Kidney tubule cell (primary cell): ENCODE results near the gene RFX3.

ENCODE experiments used
- DNase-seq: peaks from one replicate; pipeline ENCODE4 v3.0.0-alpha.2; 2018; ENCODE audit warnings: low spot score

RFX3 gene

DNA sequence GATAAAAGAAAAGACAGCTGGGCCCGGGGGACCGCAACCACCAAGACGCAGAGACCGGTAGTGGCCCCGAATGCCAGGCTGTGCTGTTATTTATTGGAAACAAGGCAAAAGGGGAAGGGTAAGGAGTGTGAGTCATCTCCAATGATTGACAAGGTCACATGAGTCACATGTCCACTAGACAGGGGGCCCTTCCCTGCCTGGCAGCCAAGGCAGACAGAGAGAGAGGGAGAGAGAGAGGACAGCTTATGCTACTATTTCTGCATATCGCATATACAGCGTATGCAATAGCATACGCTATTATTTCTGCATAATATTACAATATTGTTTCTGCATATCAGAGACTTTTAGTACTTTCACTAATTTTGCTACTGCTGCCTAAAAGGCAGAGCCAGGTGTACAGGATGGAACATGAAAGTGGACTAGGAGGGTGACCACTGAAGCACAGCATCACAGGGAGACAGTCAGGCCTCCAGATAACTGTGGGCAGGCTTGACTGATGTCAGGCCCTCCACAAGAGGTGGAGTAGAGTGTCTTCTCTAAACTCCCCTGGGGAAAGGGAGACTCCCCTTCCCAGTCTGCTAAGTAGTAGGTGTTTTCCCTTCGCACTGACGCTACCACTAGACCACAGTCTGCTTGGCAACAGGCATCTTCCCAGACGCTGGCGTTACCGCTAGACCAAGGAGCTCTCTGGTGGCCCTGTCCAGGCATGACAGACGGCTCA is 50.3 kb downstream of the RFX3 start:
- peak; percentile 45 for DNase-seq

DNA sequence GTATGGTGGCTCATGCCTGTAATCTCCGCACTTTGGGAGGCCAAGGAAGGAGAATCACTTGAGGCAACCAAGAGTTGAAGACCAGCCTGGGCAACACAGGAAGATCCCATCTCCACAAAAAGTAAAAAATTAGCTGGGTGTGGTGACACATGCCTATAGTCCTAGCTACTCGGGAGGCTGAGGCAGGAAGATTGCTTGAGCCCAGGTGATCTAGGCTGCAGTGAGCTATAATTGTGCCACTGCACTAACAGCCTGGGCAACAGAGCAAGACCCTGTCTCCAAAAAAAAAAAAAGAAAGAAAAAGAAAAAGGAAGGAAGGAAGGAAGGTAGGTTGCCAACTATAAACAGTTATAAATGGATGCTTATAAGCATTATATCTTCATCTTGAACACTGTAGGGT is 51.0 kb downstream of the RFX3 start:
- DNase-seq: no peak

DNA sequence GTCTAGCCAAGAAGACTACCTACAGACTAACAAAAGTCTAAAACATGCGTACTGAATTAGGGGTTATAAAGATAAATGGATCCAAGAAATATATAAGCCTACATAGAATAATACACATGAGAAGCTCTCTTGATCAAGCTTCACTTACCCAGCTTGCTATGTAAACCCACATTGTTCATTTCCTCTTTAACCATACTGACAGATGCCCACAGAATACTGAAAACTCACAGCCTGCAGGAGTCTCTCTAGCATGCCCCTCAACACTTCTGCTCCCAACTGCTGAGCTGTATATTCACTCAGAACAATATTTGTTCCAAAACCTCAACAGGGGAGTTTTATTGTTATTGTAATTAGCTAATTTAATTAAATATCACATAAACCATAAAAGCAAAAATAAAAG is 52.4 kb downstream of the RFX3 start:
- no peak for DNase-seq

DNA sequence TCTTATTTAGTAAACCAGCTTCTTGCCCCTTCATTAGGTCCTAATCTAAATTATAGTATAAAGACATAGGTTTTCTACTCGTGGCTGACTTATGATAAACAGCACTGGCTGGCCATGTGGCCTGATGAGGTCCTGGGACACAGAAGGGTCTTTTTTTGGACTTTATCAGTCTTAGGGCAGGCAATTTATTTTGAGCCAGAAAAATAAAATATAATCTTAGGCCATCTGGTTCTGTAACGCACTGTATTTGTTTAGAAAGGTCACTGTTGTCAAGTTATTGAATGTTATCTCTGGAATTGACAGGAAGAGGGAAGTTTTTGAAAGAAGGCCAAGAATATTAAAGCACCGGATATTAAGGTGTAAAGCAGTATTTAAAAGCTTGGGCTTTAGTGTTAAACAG is 53.9 kb downstream of the RFX3 start:
- DNase-seq: no peak

DNA sequence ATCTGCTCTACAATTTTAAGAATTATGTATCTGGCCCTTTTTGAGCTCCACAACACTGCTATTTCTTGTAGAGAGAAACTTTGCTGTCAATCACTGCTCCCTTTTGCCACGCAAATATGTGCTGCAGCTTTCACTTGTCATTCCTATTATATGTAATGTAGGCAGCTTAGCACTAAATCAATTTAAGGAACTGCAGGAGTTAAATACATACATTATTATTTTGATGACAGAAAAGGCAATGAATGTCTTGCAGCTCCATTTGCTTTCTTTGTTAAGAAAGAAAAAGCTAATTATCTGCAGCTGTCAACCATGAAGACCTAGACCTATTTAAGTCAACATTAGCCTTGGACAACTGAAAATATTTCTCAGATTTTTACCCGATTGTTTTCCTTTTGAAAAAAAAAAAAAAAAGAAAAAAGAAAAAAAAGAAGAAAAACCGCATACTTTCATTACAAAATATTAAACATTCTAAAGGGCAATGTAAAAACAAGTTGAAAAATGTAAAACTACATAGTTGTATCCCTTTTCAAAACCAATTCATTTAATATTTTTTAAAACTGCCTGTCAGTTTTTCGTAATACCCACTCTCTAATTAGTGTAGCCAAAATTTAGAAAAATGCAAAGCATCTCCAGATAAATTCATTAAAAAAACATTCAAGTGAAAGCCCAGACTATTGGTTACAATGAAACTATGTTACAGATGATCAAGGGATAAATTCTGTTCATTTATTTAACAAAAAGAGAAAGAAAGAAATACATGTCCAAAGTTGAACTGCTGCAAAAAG is 57.2 kb downstream of the RFX3 start:
- DNase-seq: no peak

DNA sequence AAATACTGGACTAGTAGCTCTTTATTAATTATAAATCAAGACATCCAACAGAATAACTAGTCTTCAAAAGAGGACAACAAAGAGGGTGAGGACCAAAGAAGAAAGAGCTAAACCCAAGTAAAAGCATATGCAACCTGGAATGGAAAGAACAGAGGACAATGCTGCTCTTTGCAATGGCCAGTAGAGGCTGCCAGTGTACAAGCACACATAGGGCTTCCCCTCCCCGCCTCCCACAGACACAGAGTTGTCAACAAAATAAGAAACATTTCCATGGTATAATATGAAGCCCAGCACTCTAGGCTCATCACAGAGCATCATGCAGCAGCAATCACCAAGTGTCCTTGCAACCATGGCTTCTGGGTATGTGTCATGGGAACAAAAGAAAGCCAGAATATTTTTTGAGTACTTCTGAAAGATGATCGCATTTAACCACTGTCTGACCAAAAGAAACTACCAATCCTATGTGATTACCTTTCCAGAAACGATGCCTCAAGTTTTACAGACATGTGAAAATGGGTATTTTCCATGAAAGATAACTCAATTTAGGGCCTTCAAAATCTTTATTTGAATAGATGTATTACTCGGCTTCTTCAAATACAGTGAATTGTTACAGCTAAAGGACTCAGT is 58.1 kb downstream of the RFX3 start:
- DNase-seq: peak; percentile 66

DNA sequence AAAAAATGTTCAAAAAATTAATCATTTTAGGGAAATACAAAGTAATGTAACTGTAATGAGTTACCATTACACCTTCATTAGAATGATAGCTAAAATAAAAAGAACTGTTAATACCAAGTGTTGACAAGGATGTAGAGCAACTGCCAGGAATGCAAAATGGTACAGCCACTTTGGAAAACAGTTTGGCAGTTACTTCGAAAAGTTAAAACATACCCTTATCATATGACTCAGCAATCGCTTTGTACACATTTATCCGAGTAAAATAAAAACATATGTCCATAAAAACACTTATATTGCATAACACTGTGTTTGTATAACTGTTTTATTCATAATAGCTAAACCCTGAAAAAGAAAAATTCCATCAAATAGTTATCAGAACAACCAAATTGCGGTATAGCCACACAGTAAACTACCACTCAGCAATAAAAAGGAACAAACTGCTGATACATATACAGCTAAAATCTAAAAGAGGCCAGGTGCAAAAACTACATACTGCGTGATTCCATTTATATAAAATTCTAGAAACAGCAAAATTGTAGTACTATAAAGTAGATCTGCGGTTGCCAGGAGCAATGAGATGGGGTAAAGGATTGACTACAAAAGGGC is 61.7 kb downstream of the RFX3 start:
- no peak for DNase-seq

DNA sequence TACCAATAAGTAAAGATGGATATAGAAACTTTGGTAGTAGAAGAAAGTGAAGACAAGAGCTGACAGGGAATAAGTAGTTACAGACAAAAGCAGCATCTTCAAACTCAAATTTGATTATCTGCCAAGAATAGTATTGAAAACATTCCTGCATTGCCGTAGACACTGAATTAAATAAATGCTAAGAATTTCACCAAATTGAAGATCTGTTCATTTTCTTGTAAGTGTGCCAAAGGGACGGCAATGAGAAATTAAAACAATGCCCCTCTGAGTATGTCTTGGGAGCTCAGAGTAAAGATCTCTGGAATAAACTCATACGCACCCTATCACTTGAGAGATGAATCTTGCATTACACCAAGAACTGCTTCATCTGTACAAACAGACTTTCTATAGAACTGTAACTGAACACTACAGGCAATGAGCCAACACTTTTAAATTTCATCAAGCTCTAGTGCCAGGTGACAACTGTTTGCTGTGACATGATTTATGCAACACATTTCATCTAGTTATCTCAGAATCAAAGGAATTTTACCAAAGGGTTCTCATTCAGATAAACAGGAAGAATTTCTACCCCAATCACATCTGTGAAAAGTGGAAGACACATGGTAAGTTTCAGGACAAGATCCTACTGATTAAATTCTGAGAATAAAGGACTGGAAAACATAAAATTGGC is 66.9 kb downstream of the RFX3 start:
- no peak for DNase-seq

DNA sequence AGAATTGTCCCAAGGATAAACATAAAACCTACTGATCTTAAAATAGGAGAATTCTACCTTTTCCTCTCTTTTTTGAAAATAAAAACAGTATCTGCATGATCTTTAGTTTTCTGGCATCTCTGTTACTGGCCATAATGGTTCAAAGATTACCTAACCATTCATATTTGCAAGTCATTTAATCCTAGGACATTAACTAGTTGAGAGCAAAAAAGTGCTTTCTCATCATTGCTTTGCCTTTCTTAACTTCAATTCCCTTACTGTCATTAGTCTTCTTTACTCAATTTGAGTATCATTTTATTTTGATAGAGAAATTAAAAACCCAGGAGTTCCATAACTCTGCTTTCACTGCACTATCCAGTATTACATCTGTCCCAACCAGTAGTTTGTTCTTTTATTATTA is 68.6 kb downstream of the RFX3 start:
- no peak for DNase-seq

DNA sequence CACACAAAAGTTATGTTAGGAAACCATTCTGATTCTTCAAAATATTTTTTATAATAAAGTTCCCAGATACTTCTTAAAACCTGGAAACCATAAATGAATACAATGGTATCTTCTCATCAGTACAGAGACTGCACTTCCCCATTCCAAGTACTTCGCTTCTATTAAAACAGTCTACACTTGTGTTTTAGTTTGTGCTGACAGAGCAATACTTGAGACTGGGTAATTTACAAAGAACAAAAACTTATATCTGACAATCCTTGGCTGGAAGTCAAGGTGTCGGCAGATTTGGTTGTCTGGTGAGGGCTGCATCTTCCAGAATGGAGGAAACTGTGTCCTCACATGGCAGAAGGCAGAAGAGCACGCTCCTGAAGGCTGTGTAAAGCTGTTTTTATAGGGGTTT is 70.1 kb downstream of the RFX3 start:
- DNase-seq: no peak

DNA sequence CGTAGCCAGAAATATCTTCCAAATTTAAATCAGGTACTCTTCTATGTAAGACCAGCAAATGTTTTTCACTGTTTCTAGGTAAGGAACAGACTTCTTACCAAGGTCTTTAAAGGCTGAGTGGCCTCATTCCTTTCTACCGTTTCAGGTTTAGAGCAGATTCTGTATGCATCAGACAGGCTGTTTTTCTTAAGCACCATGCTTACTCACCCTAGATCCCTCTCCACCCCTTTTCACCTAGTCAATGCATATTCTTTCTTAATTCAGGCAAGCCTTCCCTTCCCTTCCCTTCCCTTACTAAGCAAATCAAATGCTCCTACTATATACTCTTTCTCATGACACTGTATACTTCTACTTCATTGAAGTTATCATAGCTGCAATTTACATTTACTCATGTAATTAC is 70.7 kb downstream of the RFX3 start:
- DNase-seq: peak; percentile 9

DNA sequence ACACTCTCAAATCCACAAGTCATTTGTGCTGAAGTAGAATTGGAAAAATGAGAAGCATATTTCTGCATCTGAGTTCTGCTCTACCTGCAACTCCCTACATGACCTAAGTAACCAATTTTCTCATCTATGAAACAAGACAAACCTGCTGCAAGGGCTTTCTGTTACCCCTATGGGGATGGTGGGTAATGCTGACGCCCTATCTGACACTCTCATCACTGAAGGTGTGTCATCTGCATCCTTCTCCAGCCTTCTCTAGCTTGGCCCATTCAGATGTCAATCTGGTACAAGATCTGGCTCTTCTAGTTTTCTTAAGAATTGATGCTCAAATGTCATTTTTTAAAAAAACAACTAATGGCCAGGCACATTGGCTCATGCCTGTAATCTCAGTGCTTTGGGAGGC is 73.8 kb downstream of the RFX3 start:
- no peak for DNase-seq

DNA sequence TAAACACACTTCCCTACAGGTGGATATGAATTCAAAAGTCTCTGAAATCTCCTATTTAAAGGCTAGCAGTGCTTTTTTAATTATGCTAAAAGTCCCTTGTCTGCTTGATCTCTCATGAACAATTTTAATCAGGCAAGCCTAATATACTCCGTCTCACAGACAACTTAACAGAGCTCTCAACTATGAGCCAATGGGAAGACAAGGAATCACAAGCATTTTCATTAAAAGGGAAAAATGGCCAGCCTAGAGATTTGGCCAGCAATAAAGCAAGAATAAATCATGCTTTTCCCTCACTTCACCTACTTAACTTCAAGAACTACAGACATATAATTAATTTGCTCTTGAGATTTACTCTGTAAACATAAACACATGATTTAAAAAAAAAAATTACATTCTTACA is 78.0 kb downstream of the RFX3 start:
- DNase-seq: no peak

DNA sequence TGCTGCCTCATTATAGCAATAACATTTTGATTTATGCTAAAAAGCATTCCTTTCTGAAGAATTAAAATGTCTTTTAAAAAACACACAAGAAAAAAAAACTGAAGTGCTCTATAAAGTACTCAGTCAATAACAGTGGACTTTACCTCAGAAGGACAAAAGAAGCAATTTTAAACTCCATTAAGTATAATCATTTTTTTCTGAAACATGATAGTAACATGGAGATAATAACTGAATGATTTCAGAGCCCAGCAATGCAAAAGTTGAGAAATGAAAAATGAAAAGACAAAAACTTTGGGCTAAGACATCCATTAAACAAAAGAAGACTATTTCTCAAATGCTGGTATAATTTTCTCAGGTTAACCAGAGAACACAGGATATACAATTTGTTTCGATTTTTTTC is 78.7 kb downstream of the RFX3 start:
- DNase-seq: no peak

DNA sequence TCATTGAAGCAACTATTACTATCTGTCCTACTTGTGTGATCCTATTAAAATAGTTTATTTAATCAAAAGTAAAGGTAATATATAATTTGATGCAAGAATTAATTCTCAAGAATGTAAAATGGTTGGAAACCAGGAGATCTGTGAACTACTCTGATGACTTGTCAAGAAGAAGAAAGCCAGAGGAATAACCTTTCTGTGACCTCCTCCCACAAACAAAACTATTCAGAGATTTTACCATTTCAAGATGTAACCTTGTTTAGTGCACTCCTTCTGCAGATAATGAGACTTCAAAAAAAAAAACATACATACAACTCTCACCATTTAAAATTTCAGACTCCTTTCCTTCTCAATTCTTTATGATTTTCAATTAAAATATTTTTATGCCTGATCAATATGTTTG is 79.5 kb downstream of the RFX3 start:
- DNase-seq: no peak

DNA sequence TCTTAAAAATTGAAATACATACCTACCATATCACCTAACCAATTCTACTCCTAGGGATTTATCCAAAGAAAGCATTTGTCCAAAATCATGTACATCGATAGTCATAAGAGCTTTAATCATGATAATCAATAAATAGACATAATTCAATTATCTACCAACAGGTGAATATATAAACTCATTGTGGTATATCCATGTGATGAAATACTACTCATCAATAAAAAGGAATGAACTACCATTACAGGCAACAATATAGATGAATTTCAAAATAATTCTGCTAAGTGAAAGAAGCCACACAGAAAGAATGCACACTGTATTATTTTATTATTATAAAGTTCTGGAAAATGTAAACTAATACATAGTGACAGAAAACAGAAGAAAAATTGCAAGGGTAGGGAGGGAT is 81.8 kb downstream of the RFX3 start:
- no peak for DNase-seq

DNA sequence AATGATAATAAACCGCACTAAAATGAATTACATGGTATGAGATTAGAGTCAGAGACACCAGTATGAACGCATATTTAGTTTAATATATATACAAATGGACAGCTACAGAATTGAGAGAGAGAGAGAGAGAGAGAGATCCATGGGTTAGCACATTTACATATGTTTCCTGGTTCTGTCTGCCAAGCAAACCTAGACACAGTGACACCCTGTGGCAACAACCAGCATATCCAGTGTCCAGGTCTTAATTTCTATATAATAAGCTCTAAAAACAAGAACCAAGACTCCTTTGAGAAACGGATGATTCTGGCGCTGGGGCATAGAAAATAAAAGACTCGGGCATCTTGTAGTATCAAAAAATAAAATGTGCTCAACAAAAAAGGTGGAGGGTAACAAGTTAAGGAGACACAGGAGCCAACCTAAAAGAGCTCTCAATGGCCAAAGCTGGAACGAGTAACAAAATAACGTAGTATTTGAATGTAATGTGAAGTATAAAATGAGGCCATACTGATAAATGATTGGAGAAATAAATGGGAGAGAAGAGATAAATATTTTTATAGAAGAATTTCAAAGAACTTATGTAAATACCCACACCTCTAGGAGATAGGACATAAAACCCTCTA is 84.5 kb downstream of the RFX3 start:
- DNase-seq: peak; percentile 67

DNA sequence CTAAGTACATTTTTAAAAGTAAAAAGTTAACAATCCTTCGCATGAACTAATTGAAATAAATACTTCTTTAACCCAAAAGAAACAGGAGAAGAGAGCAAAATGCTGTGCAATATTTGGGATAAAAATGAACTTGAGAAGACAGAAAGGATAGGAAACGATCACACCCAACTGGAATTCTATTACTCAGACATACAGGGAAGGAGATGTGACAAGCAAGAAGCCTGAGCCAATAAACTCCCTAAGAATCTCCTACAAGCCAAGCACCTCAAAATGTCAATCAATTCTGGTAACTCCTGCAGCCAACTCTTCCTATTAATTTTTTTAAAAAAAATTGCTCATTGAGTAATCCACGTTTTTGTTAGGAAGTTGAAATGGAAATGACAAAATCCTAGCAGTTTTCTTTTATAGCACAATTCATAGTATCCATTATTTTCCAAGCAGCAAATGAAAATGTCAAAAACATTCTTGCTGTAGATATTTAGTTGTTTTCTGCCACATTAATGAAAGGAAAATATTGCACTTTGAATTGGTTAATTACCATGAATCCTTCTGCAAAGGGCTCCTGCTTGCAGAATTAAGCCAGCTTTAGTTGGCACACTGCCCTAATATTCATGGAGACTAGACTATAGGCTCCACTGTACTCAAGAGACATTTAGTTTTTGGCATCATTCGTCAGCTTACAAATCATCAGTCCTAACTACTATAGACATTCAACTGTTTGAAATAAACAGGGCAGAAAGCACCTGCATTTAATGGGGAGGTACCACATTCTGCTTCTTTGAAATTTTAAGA is 89.0 kb downstream of the RFX3 start:
- DNase-seq: peak; percentile 49

DNA sequence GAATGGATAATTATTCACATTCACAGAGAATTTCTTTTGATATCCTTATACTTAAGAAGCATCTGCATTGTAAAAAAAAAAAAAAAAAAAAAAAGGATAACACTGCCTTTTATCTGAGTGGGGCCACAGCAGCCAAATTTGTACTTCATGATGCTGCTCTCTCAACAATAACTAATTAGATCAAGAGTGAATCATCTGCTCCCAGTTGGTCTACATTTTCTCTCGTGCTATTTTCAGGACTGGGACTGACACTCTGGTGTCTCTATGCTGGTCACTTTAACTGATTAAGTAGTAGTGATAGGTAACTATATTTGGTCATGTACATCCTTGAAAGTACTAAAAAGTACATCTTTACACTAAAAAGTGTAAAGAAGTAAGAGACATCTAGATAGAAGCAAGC is 90.1 kb downstream of the RFX3 start:
- DNase-seq: peak; percentile 20

DNA sequence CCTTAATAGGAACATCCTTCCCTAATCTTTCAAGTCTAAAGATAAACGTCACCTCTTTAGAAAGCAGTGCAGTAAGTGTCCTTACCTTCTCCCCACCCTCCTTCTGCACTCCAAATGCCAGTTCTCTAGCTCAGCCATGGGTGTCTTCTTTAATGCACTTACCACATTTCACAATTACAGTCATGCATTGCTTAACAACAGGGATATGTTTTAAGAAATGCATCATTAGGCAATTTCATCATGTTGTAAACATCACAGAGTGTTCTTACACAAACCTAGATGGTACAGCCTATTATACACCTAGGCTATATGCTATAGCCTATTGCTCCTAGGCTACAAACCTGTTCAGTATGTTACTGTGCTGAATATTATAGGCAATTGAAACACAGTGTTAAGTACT is 91.2 kb downstream of the RFX3 start:
- no peak for DNase-seq

DNA sequence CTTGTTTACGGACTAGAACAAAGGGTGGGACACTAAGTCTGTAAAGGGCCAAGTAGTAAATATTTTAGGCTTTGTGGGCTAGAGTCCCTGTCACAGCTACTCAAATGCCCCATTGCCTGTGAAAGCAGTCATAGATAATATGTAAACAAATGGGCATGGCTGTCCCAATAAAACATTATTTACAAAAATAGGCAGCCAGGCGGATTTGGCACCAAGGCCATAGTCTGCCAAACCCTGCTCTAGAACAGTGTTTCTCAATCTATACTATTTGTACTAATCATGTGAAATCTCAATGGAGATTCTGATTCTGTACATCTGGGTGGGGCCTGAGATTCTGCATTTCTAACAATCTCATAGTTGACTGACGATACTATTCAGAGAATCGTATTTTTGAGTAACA is 92.0 kb downstream of the RFX3 start:
- no peak for DNase-seq
